Activated gamma-delta T cell treated with anti-CD3 and anti-CD28 coated beads, Interleukin-2, amount 50 U/mL, for 16 hours (primary cell): Measurements from ENCODE around the gene MS4A18.
"Not testable (repeated sequence)": the region's sequence is repeated elsewhere in the genome, so short reads cannot be mapped to it uniquely, and the experiment has no call there.

ENCODE experiments used
- DNase-seq: peaks from one replicate; pipeline ENCODE4 v3.0.0-alpha.2; 2020; ENCODE audit warnings: low read depth

The MS4A18 gene

DNA sequence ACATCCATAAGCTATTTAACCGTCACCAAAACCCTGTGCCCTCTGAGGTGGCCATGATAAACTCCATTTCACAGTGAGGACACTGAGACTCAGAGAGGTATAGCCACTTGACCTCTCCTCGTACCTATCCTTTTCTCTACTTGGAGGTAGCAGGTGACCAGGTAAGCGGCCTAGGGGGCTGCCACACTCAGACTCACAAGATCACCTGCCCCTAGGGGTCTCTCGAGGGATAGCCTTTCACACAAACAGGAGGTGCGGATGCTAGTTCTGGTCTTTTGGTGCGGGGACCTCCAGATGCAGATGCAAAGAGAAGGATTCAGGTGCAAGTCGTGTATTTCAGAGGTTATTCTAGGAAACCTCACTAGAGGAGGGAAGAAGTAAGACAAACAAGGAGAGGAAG, 14.6 kb downstream of the MS4A18 start:
- no peak for DNase-seq

- no peak for DNase-seq
Observed at GRCh38 chr11:60740573-60740972, 16.1 kb downstream of the MS4A18 start.

GRCh38 chr11:60741421-60741820, 16.9 kb downstream of the MS4A18 start:
- DNase-seq = no peak

GRCh38 chr11:60743058-60743457, 18.5 kb downstream of the MS4A18 start:
- DNase-seq = no peak

GRCh38 chr11:60744114-60744513, 19.6 kb downstream of the MS4A18 start:
- no peak for DNase-seq

DNA sequence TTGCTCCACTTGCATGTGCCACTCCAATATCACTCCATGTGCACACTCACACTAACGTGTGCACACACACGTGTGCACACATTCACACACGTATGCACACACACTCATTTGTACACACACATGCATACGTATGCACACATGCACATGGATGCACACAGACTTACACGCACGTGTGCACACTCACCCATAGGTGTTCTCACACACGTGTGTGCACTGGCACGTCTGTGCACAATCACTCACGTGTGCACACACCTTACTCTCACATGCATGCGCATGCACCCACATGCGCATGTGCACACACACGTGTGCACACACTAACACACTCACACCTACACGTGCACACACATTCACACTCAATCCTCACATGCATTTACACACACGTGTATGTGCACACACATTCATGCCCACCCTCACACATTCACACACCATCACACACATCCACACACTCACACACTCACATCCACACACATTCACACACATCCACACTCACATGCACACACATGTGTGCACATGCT, 22.9 kb downstream of the MS4A18 start:
- no peak for DNase-seq

- no peak for DNase-seq
Observed at GRCh38 chr11:60748225-60748624, 23.7 kb downstream of the MS4A18 start.

DNA sequence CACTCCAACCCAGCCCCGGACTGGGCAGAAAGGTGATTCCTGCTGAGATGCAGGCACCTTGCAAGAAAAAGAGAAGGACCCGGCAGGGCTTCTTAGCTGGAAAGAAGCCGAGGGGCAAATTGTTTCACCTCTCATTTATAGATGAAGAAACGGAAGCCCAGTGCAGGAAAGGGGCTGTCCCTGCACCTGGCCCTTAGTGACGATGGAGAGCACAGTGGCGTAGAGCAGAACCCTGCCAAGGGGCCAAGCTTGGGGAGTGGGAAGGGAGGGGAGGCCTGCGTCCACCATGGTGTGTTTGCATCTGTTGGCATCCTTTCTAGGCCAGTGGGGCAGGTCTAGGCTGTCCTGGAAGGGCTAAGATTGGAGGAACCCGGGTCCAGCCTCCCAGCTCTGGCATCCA, 24.3 kb downstream of the MS4A18 start:
- no peak for DNase-seq

DNA sequence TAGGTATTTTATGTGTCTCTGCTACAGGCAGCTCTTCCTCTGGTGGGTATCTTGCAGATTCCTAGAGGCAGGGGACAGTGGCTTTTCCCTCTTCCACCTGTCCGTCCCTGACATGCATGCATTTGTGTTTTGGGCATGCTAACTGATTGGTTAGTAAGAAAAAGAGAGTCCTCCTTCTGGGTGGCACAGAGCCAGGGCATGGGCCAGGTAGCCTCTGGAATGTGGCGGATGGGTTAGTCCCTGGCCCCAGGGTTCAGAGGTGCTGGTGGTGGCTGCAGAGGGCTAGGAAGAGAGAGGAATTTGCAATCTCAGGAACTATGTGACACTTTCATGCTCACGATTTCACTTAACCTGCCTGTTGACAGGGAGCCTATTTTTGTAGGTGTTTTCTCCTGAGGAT, 26.4 kb downstream of the MS4A18 start:
- DNase-seq = no peak

DNA sequence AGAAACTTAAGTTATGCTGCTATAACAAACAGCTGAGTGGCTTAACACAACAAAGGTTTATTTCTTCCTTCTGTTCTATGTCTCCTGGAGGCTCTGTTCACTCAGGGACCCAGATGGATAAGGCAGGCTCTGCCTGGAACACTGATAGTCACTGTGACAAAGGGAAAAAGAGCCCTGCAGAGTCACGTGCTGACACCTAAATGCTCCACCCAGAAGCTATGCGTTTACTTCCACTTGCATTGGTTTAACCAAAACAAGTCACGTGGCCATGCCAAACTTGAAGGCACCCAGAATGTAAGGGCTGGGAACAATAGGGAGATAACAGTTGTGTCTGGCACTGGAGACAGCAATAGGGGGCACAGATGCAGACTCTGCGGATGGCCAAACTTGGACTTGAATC, 28.8 kb downstream of the MS4A18 start:
- DNase-seq = no peak

GRCh38 chr11:60754887-60755286, 30.4 kb downstream of the MS4A18 start:
- DNase-seq = no peak

DNA sequence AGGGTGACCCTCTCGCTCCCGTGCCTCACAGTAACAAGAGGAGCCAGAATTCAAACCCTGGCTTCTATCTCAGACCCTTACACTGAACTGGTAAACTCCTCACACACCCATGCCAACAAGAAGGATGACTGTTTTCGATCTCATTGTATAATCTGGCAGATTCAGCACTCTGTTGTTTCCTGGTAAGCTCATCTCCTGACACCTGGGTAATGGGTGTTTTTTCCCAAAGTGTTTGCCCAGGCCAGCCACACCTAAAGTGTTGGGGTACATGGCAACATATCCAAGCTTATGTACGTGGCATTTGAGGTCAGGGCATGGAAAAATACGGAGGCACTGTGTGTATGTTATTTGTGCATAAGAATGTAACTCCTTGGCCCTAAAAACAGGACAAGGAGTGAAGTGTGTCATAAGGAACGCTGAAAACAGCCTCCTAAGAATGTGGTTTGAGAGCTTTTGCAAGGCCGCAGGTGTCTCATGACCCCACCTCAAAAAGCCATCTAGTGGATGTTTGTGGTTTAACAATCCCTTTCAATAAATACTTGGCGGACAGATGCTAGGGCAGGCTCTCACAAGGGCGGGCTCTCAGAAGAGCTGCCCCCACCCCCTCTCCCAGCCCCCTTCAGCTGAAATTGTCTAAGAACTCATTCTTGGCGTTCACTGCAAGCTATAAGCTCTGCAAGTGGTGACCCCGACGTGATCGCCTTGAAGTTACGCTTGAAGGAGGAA, 31.9 kb downstream of the MS4A18 start, which contains the start of gene MS4A15:
TSS of gene MS4A15 (plus strand) at position 561 of the 726 bp plus-strand sequence. CDS start 6,867 bp downstream, outside the sequence.
- no peak for DNase-seq

GRCh38 chr11:60757231-60757800, 32.8 kb downstream of the MS4A18 start:
- no peak for DNase-seq

- not testable (repeated sequence) for DNase-seq
Observed at GRCh38 chr11:60758671-60759070, 34.2 kb downstream of the MS4A18 start.

DNA sequence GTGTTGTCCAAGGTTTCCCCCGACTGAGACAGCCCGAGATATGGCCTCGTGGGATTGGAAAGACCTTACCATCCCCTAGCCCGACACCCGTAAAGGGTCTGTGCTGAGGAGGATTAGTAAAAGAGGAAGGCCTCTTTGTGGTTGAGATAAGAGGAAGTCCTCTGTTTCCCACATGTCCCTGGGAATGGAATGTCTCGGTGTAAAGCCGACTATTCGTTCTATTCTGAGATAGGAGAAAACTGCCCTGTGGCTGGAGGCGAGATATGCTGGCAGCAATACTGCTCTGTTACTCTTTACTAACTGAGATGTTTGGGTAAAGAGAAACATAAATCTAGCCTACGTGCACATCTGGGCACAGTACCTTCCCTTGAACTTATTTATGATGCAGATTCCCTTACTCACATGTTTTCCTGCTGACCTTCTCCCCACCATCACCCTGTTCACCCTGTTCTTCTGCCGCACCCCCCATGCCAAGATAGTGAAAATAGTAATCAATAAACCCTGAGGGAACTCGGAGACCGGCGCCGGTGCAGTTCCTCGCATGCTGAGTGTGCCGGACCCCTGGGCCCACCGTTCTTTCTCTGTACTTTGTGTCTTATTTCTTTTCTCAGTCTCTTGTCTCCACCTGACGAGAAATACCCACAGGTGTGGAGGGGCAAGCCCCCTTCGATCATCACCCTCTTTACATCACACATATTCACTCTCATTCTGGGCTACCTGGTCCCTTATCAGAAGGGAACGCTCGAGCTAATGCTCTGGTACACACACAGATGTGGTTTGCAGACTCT, 35.1 kb downstream of the MS4A18 start:
- DNase-seq = not testable (repeated sequence)

- DNase-seq = no peak
Observed at GRCh38 chr11:60761436-60762190, 37.1 kb downstream of the MS4A18 start.

- no peak for DNase-seq
Observed at GRCh38 chr11:60762851-60763691, 38.6 kb downstream of the MS4A18 start.

GRCh38 chr11:60763692-60764369, 39.3 kb downstream of the MS4A18 start:
- no peak for DNase-seq

DNA sequence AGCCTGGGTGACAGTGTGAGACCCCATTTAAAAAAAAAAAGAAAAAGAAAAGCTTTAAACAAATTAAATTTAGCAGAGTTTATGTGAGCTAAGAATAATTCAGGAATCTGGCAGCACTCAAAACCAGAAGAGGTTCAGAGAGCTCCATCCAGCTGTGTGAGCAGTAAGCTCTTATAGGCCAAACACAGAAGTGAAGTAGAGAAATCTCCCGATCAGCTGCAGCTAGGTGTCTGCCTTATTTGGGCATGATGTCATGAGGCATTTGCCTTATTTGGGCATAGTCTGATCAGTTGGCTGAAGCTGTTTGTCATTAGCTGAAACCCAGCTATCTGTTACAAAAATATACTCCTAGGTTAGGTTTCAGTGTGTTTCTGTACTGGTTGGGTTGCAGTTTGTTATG, 40.4 kb downstream of the MS4A18 start:
- DNase-seq = no peak

DNA sequence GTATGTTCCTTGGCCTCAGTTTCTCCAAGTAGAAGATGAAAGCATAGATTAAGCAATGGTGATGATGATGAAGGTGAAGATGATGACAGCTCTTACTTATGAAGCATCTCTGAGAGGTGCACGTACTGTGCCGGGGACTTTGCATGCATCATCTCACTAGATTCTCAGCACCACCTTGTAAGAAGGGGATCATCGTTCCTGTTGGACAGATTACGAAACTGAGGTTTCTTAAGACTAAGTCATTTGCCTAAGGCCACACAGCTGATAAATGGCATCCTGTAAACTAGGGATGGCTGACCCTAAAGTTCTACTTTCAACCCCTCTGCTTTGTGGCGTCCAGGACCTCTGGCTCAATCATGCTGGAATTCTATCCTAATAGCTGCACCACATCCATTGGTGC, 40.8 kb downstream of the MS4A18 start:
- no peak for DNase-seq

DNA sequence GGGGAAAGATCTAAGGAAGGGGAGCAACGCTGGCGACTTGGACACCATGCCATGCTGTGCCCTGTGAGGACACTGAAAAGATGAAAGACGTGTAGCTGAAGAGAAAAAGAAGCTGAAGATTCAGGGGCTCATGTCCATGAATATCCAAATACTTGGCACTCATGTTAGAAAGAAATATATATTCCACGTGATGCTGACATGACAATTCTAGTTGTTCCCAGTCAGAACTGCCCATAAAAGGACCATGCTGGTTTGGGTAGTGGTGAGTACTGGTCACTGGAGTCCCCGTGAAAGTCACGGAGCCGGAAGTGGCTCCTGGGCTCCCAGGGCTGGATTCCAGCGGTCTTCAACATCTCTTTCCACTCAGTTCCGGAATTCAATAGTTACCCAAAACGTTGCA, 42.0 kb downstream of the MS4A18 start:
- DNase-seq = no peak
